Melanocyte of skin (primary cell): ENCODE measurements around the gene NUDT21. TPM values are rescaled to one million over a fixed set of nuclear protein-coding genes. Genes with fewer than 3 reads are reported as not detected.

Source experiments
- total RNA-seq, 2 donors: library from RNA; depleted of rRNA; stranded (reverse); fragments of >200 nt; gene quantifications; 2 replicates each; pipeline ENCODE4 v1.2.3, GENCODE V29; 2012

Gene NUDT21
- total RNA-seq: 10 to 100 TPM; 43.4 to 89.9 TPM

GRCh38 chr16:56450986-56451752 is at the start of gene NUDT21, which contains the start of gene OGFOD1:
TSS of gene NUDT21 (minus strand) at chr16:56451332. CDS start at chr16:56451202, 130 bp downstream.
TSS of gene OGFOD1 (plus strand) at chr16:56451554. CDS start at chr16:56451613, 59 bp downstream.

DNA sequence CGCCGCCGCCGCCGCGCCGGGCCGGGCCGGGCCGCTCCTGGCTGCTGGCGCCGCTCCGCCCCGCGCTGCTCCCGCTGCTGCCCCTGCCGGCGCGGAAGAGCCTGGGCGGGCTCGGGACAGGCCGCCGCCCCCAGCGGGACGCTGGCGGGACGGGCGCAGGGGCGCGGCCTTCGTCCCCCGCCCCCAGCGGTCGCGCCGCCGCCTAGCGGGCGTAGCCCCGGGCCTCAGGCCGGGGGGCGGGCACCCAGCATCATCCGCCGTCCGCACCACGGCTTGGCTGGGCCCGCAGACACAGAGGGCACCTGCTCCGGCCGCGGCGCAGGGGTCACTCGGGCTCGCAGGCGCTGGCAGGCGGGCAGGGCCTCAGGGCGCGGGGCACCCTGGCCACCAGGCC is 25.7 kb downstream of the NUDT21 start, which contains the start of gene AMFR:
TSS of gene AMFR (minus strand) at position 107 of the 394 bp plus-strand sequence. CDS start 218 bp downstream, outside the sequence.

Other genes with a start within 250 kb of the NUDT21 start
- 100 to 1,000 TPM; 159 to 181 TPM for gene AMFR, start 25.8 kb downstream of the NUDT21 start, total RNA-seq
- 10 to 100 TPM; 69.2 to 86.6 TPM for gene OGFOD1, start 222 bp upstream of the NUDT21 start, total RNA-seq
- 10 to 100 TPM; 44.3 to 52.3 TPM for gene BBS2, start 68.7 kb upstream of the NUDT21 start, total RNA-seq
- not detected for gene MT4, start 113.7 kb upstream of the NUDT21 start, total RNA-seq
- gene MT3, start 138.2 kb upstream of the NUDT21 start, total RNA-seq: not detected
- 100 to 1,000 TPM in 1 of 2 donors, 10 to 100 TPM in 1; 66.6 to 158 TPM for gene MT2A, start 157.3 kb upstream of the NUDT21 start, total RNA-seq
- 100 to 1,000 TPM in 1 of 2 donors, 10 to 100 TPM in 1; 42.0 to 141 TPM for gene MT1E, start 174.4 kb upstream of the NUDT21 start, total RNA-seq
- gene MT1M, start 181.3 kb upstream of the NUDT21 start, total RNA-seq: 1 to 10 TPM in 1 of 2 donors, under 1 TPM in 1; 0.67 to 4.1 TPM
- 1 to 10 TPM; 2.8 to 5.7 TPM for gene MT1A, start 187.3 kb upstream of the NUDT21 start, total RNA-seq
- gene MT1B, start 200.6 kb upstream of the NUDT21 start, total RNA-seq: not detected
- 1 to 10 TPM; 5.0 to 6.2 TPM for gene MT1F, start 206.6 kb upstream of the NUDT21 start, total RNA-seq
- 1 to 10 TPM; 1.4 to 4.3 TPM for gene MT1G, start 216.7 kb upstream of the NUDT21 start, total RNA-seq
- not detected for gene MT1H, start 218.5 kb upstream of the NUDT21 start, total RNA-seq
- 100 to 1,000 TPM; 131 to 136 TPM for gene MT1X, start 231.1 kb upstream of the NUDT21 start, total RNA-seq